CMK (cell line): Measurements from ENCODE around the gene SORD.
"Not testable (repeated sequence)": the region's sequence is repeated elsewhere in the genome, so short reads cannot be mapped to it uniquely, and the experiment has no call there.

ENCODE experiments used
- DNase-seq: peaks from one replicate; pipeline ENCODE4 v3.0.0-alpha.2; 2010; ENCODE audit warnings: low read depth

The SORD gene

GRCh38 chr15:45097466-45097865, 74.5 kb downstream of the SORD start:
- DNase-seq = no peak

GRCh38 chr15:45099549-45100165, 76.7 kb downstream of the SORD start:
- DNase-seq = no peak

- DNase-seq = no peak
These were observed 78.1 kb downstream of the SORD start for GRCh38 chr15:45100884-45101625.

GRCh38 chr15:45101749-45102148, 78.8 kb downstream of the SORD start:
- DNase-seq = no peak

GRCh38 chr15:45102226-45102625, 79.2 kb downstream of the SORD start:
- no peak for DNase-seq

GRCh38 chr15:45104170-45104569, 81.2 kb downstream of the SORD start:
- not testable (repeated sequence) for DNase-seq

GRCh38 chr15:45105586-45105985, 82.6 kb downstream of the SORD start:
- DNase-seq = no peak

- no peak for DNase-seq
These were observed 83.2 kb downstream of the SORD start for GRCh38 chr15:45106002-45106790.

GRCh38 chr15:45107941-45108630, 85.1 kb downstream of the SORD start:
- DNase-seq = no peak

GRCh38 chr15:45110256-45110820, 87.3 kb downstream of the SORD start:
- no peak for DNase-seq

GRCh38 chr15:45111390-45112142, 88.6 kb downstream of the SORD start:
- no peak for DNase-seq

- no peak for DNase-seq
These were observed 89.2 kb downstream of the SORD start for GRCh38 chr15:45112143-45112590.

GRCh38 chr15:45112591-45113379, 89.8 kb downstream of the SORD start:
- DNase-seq = no peak

- no peak for DNase-seq
These were observed 90.5 kb downstream of the SORD start for GRCh38 chr15:45113380-45113990.

GRCh38 chr15:45114076-45114750, 91.2 kb downstream of the SORD start, which contains the start of the genes DUOX2 and DUOXA2:
DUOX2 (minus strand) TSS chr15:45114172; CDS start chr15:45113411, 761 bp downstream.
DUOXA2 (plus strand) TSS chr15:45114326; CDS start chr15:45114606, 280 bp downstream.
- no peak for DNase-seq

GRCh38 chr15:45114751-45115085, 91.7 kb downstream of the SORD start:
- no peak for DNase-seq

- DNase-seq = no peak
These were observed 92.4 kb downstream of the SORD start for GRCh38 chr15:45115312-45115820.

- DNase-seq = no peak
These were observed 93.0 kb downstream of the SORD start for GRCh38 chr15:45116006-45116481.
